ENCODE data around the gene SCAPER. TPM values are rescaled to one million over a fixed set of nuclear protein-coding genes. Genes with fewer than 3 reads are reported as not detected.

SCAPER gene
- total RNA-seq, 1 experiment from 2014 or later = 7.4 TPM

- Histone ChIP-seq H3K27ac (ENCODE audit: insufficient read length, low read depth, low read length) (no peak overlapping the region), H3K79me2 (ENCODE audit: insufficient read depth, low read length) (no peaks in the 10 kb centered on the region), H3K79me1 (ENCODE audit: insufficient read depth, low read depth, low read length, poor library complexity, severe bottlenecking) (no peaks in the 10 kb centered on the region), H2BK20ac (ENCODE audit: low read depth, low read length, poor library complexity, severe bottlenecking) (no peak overlapping the region), H4K20me1 (ENCODE audit: control insufficient read depth, insufficient read depth, insufficient read length) (peaks cover 2% of the 10 kb centered on the region), H3K27me3 (ENCODE audit: insufficient read depth, low read length) (no peaks in the 10 kb centered on the region), H3K23me2 (ENCODE audit: insufficient read length, low read depth, low read length, poor library complexity, severe bottlenecking) (no peaks in the 10 kb centered on the region), H3K18ac (ENCODE audit: insufficient read length, low read depth, low read length) (no peak overlapping the region), H3T11ph (ENCODE audit: low read length) (no peak overlapping the region), H4K5ac (ENCODE audit: insufficient read length, low read depth, low read length) (no peak overlapping the region), H2BK12ac (ENCODE audit: insufficient read length, low read depth, low read length) (no peak overlapping the region), H2BK120ac (ENCODE audit: low read depth, low read length, poor library complexity, severe bottlenecking) (no peak overlapping the region), H2AK5ac (ENCODE audit: insufficient read length, low read length) (no peak overlapping the region), H3K4me1 (ENCODE audit: insufficient read depth, low read length) (no peaks in the 10 kb centered on the region), H3K4ac (ENCODE audit: low read depth, low read length) (no peak overlapping the region), H4K8ac (replicated peaks; ENCODE audit: insufficient read length, low read depth, low read length) (no peak overlapping the region), H2AFZ (ENCODE audit: low read length) (no peak overlapping the region), H4K91ac (ENCODE audit: insufficient read length, low read depth, low read length) (no peak overlapping the region), H2BK15ac (ENCODE audit: low read depth, low read length) (no peak overlapping the region), H3K56ac (ENCODE audit: insufficient read length, low read depth, low read length) (no peak overlapping the region), H3K9me3 (ENCODE audit: control insufficient read depth, low read depth, low read length) (no peaks in the 10 kb centered on the region), H3K9ac (ENCODE audit: extremely low read depth, insufficient read length, low read length) (no peak overlapping the region), H3K14ac (ENCODE audit: insufficient read depth, low read length) (no peak overlapping the region), H3K23ac (ENCODE audit: insufficient read length, low read depth, low read length) (no peak overlapping the region), H3K4me2 (ENCODE audit: insufficient read depth, insufficient read length, low read length) (no peak overlapping the region), H2BK5ac (ENCODE audit: insufficient read length, low read length) (no peak overlapping the region)
- Mint-ChIP-seq H3K4me3 (no peak overlapping the region), H3K9me3 (peaks cover 6 to 12% of the 10 kb centered on the region in 2 experiments; a peak in 4 of 5 replicates), H3K27me3 (ENCODE audit: low read depth) (no peaks in the 10 kb centered on the region), H3K27ac (peak overlapping the region in 1 of 3 experiments; percentile 5; a peak in 1 of 7 replicates), H3K36me3 (ENCODE audit: insufficient read depth in 1 of 3, low read depth in 3 of 3) (peaks cover 0 to 6% (median 6%) of the 10 kb centered on the region in 3 experiments; a peak in 3 of 7 replicates), H3K4me1 (peaks cover 4 to 8% of the 10 kb centered on the region in 2 experiments; a peak in 3 of 4 replicates)
- WGBS (ENCODE audit: extremely low coverage, insufficient read length, low lambda C conversion rate) = no CpG with 5 or more reads among the region's 9 CpGs
- no peak for DNase-seq
- TF ChIP-seq, protein P1, sequence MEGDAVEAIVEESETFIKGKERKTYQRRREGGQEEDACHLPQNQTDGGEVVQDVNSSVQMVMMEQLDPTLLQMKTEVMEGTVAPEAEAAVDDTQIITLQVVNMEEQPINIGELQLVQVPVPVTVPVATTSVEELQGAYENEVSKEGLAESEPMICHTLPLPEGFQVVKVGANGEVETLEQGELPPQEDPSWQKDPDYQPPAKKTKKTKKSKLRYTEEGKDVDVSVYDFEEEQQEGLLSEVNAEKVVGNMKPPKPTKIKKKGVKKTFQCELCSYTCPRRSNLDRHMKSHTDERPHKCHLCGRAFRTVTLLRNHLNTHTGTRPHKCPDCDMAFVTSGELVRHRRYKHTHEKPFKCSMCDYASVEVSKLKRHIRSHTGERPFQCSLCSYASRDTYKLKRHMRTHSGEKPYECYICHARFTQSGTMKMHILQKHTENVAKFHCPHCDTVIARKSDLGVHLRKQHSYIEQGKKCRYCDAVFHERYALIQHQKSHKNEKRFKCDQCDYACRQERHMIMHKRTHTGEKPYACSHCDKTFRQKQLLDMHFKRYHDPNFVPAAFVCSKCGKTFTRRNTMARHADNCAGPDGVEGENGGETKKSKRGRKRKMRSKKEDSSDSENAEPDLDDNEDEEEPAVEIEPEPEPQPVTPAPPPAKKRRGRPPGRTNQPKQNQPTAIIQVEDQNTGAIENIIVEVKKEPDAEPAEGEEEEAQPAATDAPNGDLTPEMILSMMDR (conservative IDR thresholded peaks at IDR 0.05) = no peak
Measured at GRCh38 chr15:76576523-76577279, 328.4 kb downstream of the SCAPER start.

Data from H9 (cell line).